Fibroblast of skin of abdomen (primary cell): ENCODE results near the gene RIPOR3. TPM values are rescaled to one million over a fixed set of nuclear protein-coding genes. Genes with fewer than 3 reads are reported as not detected.
A peak's percentile ranks its signal among the peaks of the same experiment; 100 is the strongest.

Experiments used
- DNase-seq: peaks from one replicate; pipeline ENCODE4 v3.0.0-alpha.2; 2013
- polyA plus RNA-seq, 2 experiments: library from polyadenylated mRNA; unstranded; fragments of 120-200 nt; gene quantifications; one replicate each; pipeline ENCODE4 v1.2.1, GENCODE V29; 2013; ENCODE audit not compliant: insufficient read length in 2 of 2

Gene RIPOR3
- 1.3 TPM for polyA plus RNA-seq (2013, experiment 1 of 2; ENCODE audit: insufficient read length)
- polyA plus RNA-seq (2013, experiment 2 of 2; ENCODE audit: insufficient read length) = 0.89 TPM

GRCh38 chr20:50690650-50691572 lies at the start of gene RIPOR3:
Gene RIPOR3 (minus strand): TSS chr20:50691542. CDS start chr20:50691128, 414 bp downstream.
- DNase-seq = no peak

GRCh38 chr20:50737352-50737751 lies 46.0 kb upstream of the RIPOR3 start:
- DNase-seq = no peak

GRCh38 chr20:50735813-50736212 lies 44.5 kb upstream of the RIPOR3 start:
- DNase-seq = no peak

GRCh38 chr20:50734730-50735679 lies 43.7 kb upstream of the RIPOR3 start:
- DNase-seq = no peak

- DNase-seq = no peak
These were observed 42.5 kb upstream of the RIPOR3 start for GRCh38 chr20:50733644-50734349.

- DNase-seq = no peak
These were observed 40.8 kb upstream of the RIPOR3 start for GRCh38 chr20:50731930-50732690.

GRCh38 chr20:50731055-50731929 lies 40.0 kb upstream of the RIPOR3 start, which contains the start of gene PARD6B:
Gene PARD6B (plus strand): TSS chr20:50731580. CDS start chr20:50731787, 207 bp downstream.
- peak; percentile 93 for DNase-seq

- DNase-seq = peak; percentile 20
These were observed 39.4 kb upstream of the RIPOR3 start for GRCh38 chr20:50730765-50731054.

- DNase-seq = no peak
These were observed 38.8 kb upstream of the RIPOR3 start for GRCh38 chr20:50729901-50730764.

- DNase-seq = no peak
These were observed 37.9 kb upstream of the RIPOR3 start for GRCh38 chr20:50728981-50729874.

- DNase-seq = no peak
These were observed 37.2 kb upstream of the RIPOR3 start for GRCh38 chr20:50728486-50728980.

GRCh38 chr20:50727792-50728485 lies 36.6 kb upstream of the RIPOR3 start:
- DNase-seq = no peak

- no peak for DNase-seq
These were observed 35.8 kb upstream of the RIPOR3 start for GRCh38 chr20:50726955-50727791.

- no peak for DNase-seq
These were observed 34.3 kb upstream of the RIPOR3 start for GRCh38 chr20:50725724-50726005.

GRCh38 chr20:50724851-50725723 lies 33.7 kb upstream of the RIPOR3 start:
- DNase-seq = peak; percentile 93
